Measurements from ENCODE around the gene AGMO.

Gene AGMO

GRCh38 chr7:15389073-15389472, 172.7 kb downstream of the AGMO start:
- DNase-seq: no peak

GRCh38 chr7:15378494-15379145, 183.2 kb downstream of the AGMO start:
- no peak for DNase-seq

GRCh38 chr7:15376600-15376999, 185.2 kb downstream of the AGMO start:
- DNase-seq: no peak

GRCh38 chr7:15370441-15370840, 191.4 kb downstream of the AGMO start:
- no peak for DNase-seq

GRCh38 chr7:15368653-15369052, 193.2 kb downstream of the AGMO start:
- no peak for DNase-seq

- DNase-seq: no peak
Observed at GRCh38 chr7:15367897-15368296, 193.9 kb downstream of the AGMO start.

GRCh38 chr7:15358112-15358511, 203.7 kb downstream of the AGMO start:
- DNase-seq: no peak

- DNase-seq: no peak
Observed at GRCh38 chr7:15352421-15353206, 209.2 kb downstream of the AGMO start.

GRCh38 chr7:15345216-15345615, 216.6 kb downstream of the AGMO start:
- DNase-seq: no peak

- no peak for DNase-seq
Observed at GRCh38 chr7:15341817-15342216, 220.0 kb downstream of the AGMO start.

GRCh38 chr7:15336146-15336545, 225.7 kb downstream of the AGMO start:
- no peak for DNase-seq

- DNase-seq: no peak
Observed at GRCh38 chr7:15335390-15335789, 226.4 kb downstream of the AGMO start.

GRCh38 chr7:15334536-15335263, 227.1 kb downstream of the AGMO start:
- no peak for DNase-seq

- DNase-seq: no peak
Observed at GRCh38 chr7:15332956-15333355, 228.9 kb downstream of the AGMO start.

GRCh38 chr7:15330943-15331342, 230.9 kb downstream of the AGMO start:
- no peak for DNase-seq

GRCh38 chr7:15327001-15327400, 234.8 kb downstream of the AGMO start:
- no peak for DNase-seq

- DNase-seq: no peak
Observed at GRCh38 chr7:15326044-15326644, 235.7 kb downstream of the AGMO start.

- DNase-seq: no peak
Observed at GRCh38 chr7:15323550-15323949, 238.3 kb downstream of the AGMO start.

- no peak for DNase-seq
Observed at GRCh38 chr7:15317215-15317614, 244.6 kb downstream of the AGMO start.

GRCh38 chr7:15315678-15316077, 246.1 kb downstream of the AGMO start:
- no peak for DNase-seq

- DNase-seq: no peak
Observed at GRCh38 chr7:15314922-15315321, 246.9 kb downstream of the AGMO start.

GRCh38 chr7:15313361-15313760, 248.5 kb downstream of the AGMO start:
- no peak for DNase-seq

- DNase-seq: no peak
Observed at GRCh38 chr7:15309872-15310271, 251.9 kb downstream of the AGMO start.

- DNase-seq: no peak
Observed at GRCh38 chr7:15308821-15309220, 253.0 kb downstream of the AGMO start.
